ENCODE results near the gene TCFL5.

DNA sequence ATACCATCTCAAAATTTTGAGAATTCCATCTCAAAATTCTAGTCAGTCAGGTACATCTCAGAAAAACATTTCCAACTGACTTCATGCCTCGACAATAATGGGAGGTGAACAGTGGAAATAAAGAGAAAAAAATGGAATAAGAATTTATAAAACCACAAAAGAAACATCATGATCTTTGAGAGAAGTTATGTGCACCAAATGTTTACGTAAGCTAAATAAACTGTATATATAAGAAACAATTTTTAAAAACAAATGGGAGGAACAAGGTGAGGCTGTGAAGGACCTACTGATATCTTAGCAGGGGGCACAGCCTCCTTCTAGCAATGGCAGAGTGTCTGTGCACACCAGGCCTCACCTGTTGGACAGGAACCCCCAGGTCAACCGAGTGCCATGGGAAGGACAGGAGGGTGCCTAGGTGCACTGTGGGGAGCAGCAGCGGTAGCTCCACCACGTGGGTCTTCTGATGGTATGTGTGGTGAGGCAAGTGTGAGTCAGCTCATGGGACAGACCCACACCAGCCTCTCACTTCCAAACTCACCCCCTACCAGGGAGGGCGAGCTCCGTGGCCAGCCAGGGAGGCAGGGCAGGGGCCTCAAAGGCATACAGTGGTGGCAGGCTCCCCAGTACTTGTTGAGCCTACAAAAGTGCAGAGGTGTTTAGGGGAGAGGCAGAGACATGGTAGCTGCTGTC is 41.4 kb upstream of the TCFL5 start:
- no peak for TF ChIP-seq POLR2A (IDR thresholded peaks at IDR 0.05)
- TF ChIP-seq, protein P1, sequence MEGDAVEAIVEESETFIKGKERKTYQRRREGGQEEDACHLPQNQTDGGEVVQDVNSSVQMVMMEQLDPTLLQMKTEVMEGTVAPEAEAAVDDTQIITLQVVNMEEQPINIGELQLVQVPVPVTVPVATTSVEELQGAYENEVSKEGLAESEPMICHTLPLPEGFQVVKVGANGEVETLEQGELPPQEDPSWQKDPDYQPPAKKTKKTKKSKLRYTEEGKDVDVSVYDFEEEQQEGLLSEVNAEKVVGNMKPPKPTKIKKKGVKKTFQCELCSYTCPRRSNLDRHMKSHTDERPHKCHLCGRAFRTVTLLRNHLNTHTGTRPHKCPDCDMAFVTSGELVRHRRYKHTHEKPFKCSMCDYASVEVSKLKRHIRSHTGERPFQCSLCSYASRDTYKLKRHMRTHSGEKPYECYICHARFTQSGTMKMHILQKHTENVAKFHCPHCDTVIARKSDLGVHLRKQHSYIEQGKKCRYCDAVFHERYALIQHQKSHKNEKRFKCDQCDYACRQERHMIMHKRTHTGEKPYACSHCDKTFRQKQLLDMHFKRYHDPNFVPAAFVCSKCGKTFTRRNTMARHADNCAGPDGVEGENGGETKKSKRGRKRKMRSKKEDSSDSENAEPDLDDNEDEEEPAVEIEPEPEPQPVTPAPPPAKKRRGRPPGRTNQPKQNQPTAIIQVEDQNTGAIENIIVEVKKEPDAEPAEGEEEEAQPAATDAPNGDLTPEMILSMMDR (IDR thresholded peaks at IDR 0.05): no peak
- no peak for TF ChIP-seq POLR2AphosphoS5 (IDR thresholded peaks at IDR 0.05)
- TF ChIP-seq EP300 (IDR thresholded peaks at IDR 0.05): no peak
